HG03280 (cell line): ENCODE results near the gene ST8SIA1.
"Not testable (repeated sequence)": the region's sequence is repeated elsewhere in the genome, so short reads cannot be mapped to it uniquely, and the experiment has no call there.

Experiments used
- ATAC-seq: cut with Tn5 transposase; IDR thresholded peaks from one replicate; pipeline ENCODE4 v1.9.1; 2021; ENCODE audit warnings: mild to moderate bottlenecking, moderate library complexity; ENCODE audit not compliant: unreplicated experiment

ST8SIA1 gene

DNA sequence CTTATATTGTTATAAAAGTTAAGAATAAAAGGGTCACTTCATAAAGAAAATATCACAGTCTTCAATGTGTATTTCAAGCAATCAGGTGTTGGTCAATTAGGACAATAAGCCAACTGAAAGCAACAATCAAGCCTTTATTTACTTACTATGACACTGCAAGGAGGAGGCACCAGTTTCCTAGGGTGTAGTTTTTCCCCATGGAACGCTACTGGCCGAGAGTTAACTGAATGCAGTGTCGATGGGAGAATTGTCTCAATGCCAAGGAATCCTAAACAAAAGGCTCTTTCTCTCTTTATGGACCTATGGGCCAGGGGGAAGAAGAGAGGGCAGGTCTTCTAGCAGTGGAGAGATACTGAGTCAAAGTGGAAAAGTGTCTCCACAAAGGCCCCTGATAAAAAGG lies 146.1 kb downstream of the ST8SIA1 start:
- no peak for ATAC-seq

DNA sequence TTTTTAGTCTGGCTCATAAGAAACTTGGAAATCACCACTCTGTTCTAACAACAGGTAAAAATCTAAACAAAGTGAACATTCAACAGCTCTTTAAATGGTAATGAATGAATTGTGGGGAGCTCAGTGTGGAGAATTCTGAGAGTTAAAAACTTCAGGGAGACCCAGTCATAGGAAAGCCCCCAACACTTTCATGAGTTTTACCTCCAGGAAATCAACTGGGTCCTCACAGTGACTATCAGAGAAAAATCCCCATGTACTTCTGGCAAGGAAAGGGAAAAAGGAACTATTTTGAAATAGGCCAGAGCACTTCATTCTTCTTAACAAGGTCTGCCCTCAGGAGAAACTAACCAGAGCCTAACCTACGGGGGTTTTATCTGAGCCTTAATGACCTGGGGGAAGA lies 153.8 kb downstream of the ST8SIA1 start:
- no peak for ATAC-seq

GRCh38 chr12:22173177-22173576 lies 161.3 kb downstream of the ST8SIA1 start:
- ATAC-seq, result no peak

GRCh38 chr12:22172501-22172900 lies 162.0 kb downstream of the ST8SIA1 start:
- ATAC-seq, result no peak

DNA sequence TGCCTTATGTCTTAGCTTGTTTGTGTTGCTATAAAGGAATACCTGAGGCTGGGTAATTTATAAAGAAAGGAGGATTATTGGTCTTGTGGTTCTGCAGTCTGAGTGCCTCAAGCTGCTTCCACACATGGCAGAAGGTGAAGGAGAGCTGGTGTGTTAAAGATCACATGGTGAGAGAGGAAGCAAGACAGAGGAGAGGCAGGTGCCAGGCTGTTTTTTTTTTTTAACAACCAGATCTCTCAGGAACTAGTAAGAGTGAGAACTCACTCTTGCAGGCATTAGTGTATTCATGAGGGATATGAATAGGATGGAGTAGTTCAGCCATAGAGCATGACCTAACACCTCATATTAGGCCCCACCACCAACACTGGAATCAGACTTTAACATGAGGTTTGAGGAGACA lies 165.1 kb downstream of the ST8SIA1 start:
- no peak for ATAC-seq

GRCh38 chr12:22164139-22164538 lies 170.4 kb downstream of the ST8SIA1 start:
- no peak for ATAC-seq

GRCh38 chr12:22163594-22163993 lies 170.9 kb downstream of the ST8SIA1 start:
- ATAC-seq, result no peak

DNA sequence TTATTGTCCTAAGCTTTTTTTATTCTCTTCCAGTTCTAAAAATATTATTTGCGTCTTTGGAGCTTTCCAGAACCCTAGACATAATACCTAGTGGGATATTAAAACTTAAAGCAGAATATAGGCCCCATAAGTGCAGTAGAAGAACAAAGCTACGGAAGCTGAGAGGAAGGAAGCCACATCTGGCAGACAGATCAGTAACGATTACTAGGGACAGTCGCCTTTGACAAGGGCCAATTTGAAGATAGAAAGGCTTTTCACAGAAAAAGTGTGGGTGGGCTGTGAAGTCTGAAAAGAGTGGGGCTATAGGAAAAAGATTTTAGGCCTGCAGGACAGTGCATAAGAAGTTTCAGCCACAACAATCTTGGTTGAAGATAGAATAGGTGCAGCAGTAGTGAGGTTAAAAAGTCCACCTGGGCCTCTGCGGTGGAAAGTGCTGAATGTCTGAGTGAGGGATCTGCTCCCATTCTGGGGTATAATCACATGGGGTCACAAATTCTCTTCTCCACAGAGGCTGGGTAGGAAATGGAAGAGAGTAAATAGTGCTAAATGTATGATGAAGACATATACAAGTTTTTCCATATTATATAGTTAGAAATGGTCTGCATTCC lies 174.0 kb downstream of the ST8SIA1 start:
- no peak for ATAC-seq

GRCh38 chr12:22149286-22149685 lies 185.2 kb downstream of the ST8SIA1 start:
- ATAC-seq, result not testable (repeated sequence)

DNA sequence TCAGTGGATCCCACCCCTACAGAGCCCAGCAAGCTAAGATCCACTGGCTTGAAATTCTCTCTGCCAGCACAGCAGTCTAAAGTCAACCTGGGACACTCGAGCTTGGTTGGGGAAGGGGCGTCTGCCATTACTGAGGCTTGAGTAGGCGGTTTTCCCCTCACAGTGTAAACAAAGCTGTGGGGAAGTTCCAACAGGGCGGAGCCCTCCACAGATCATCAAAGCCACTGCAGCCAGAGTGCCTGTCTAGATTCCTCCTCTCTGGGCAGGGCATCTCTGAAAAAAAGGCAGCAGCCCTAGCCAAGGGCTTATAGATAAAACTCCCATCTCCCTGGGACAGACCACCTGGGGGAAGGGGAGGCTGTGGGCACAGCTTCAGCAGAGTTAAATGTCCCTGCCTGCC lies 187.8 kb downstream of the ST8SIA1 start:
- not testable (repeated sequence) for ATAC-seq
